K562 (cell line): ENCODE results near the gene U2AF1L4. TPM values are rescaled to one million over a fixed set of nuclear protein-coding genes. Genes with fewer than 3 reads are reported as not detected.
A peak's percentile ranks its signal among the peaks of the same experiment; 100 is the strongest.

Source experiments
- ATF4 ChIP-seq: fragments of 450-650 bp; formaldehyde crosslinking; IDR thresholded peaks from 2 replicates; pipeline ENCODE4 v1.4.0; 2022; ENCODE audit warnings: mild to moderate bottlenecking, moderate library complexity
- CC2D1A ChIP-seq: fragments of 450-650 bp; IDR thresholded peaks from 2 replicates; pipeline ENCODE4 v1.6.1; 2017; ENCODE audit warnings: mild to moderate bottlenecking
- CREB3L1 ChIP-seq: fragments of 450-650 bp; IDR thresholded peaks from 2 replicates; pipeline ENCODE4 v1.6.1; 2014; ENCODE audit warnings: low read depth, mild to moderate bottlenecking, moderate library complexity, borderline replicate concordance
- GABPA ChIP-seq: fragments of 200-800 bp; sonication (Bioruptor generic); conservative IDR thresholded peaks from 2 replicates; pipeline ENCODE4 v1.6.1; 2016; ENCODE audit warnings: low read depth, missing genetic modification characterization, missing compliant biosample characterization
- HBP1 ChIP-seq: fragments of 450-650 bp; formaldehyde crosslinking; IDR thresholded peaks from 2 replicates; pipeline ENCODE4 v1.4.0; 2022; ENCODE audit warnings: missing genetic modification characterization
- NFRKB ChIP-seq: fragments of 450-650 bp; IDR thresholded peaks from 2 replicates; pipeline ENCODE4 v1.6.1; 2016; ENCODE audit warnings: low read depth
- SMAD3 ChIP-seq: fragments of 450-650 bp; formaldehyde crosslinking; conservative IDR thresholded peaks from 2 replicates; pipeline ENCODE4 v1.4.0; 2020; ENCODE audit warnings: mild to moderate bottlenecking
- SP1 ChIP-seq: sonication (generic); formaldehyde crosslinking; IDR thresholded peaks from 2 replicates; pipeline ENCODE4 v1.8.1; 2022; ENCODE audit warnings: mild to moderate bottlenecking, missing genetic modification reagents
- UBTF ChIP-seq, 2 experiments: IDR thresholded peaks; 2 replicates each; pipeline ENCODE4 v1.6.1; 2012; ENCODE audit warnings: improper control_type of control experiment in 2 of 2, low read depth in 2 of 2, low read length in 2 of 2, borderline replicate concordance in 1 of 2
- ZMIZ1 ChIP-seq, 2 experiments: fragments of 150-350 bp in 1 of 2; IDR thresholded peaks; 2 replicates each; pipeline ENCODE4 v1.6.1; 2012 to 2016; ENCODE audit warnings: low read depth in 2 of 2, low read length in 2 of 2, mild to moderate bottlenecking in 1 of 2, moderate library complexity in 1 of 2
- ZNF212 ChIP-seq: fragments of 450-650 bp; formaldehyde crosslinking; IDR thresholded peaks from 2 replicates; pipeline ENCODE4 v1.4.0; 2020; ENCODE audit warnings: mild to moderate bottlenecking
- ZNF280A ChIP-seq: fragments of 450-650 bp; IDR thresholded peaks from 2 replicates; pipeline ENCODE4 v1.6.1; 2018; ENCODE audit warnings: mild to moderate bottlenecking, low read depth; ENCODE audit not compliant: partially characterized antibody
- ZNF696 ChIP-seq: fragments of 250-450 bp; sonication (Bioruptor Pico); conservative IDR thresholded peaks from 2 replicates; pipeline ENCODE4 v1.4.0; 2020; ENCODE audit warnings: mild to moderate bottlenecking, moderate library complexity
- ZNF76 ChIP-seq: fragments of 250-450 bp; sonication (Bioruptor Pico); IDR thresholded peaks from 2 replicates; pipeline ENCODE4 v1.4.0; 2020; ENCODE audit warnings: mild to moderate bottlenecking, moderate library complexity, borderline replicate concordance
- polyA plus RNA-seq, 8 experiments: library from polyadenylated mRNA; depleted of rRNA in 4 of 8; stranded (reverse) in 5 of 8; unstranded in 3 of 8; fragments of >200 nt; fragmentation: Nextera tagmentation in 2 of 8; fragmentation: Illumina TruSeq in 1 of 8; extraction: Ambion mirVana in 2 of 8; extraction: Trizol in 1 of 8; gene quantifications; 2 replicates each; pipeline versions ENCODE4 v1.2.1 to v1.2.3, GENCODE V29; 2011 to 2014; ENCODE audit warnings: inconsistent platforms in 1 of 8, missing spikeins in 1 of 8
- total RNA-seq, 7 experiments: library from RNA; depleted of rRNA in 6 of 7; stranded (reverse); fragments of >200 nt in 6 of 7; fragmentation: Illumina TruSeq in 2 of 7; extraction: Trizol in 2 of 7; gene quantifications; 2 replicates each; pipeline versions ENCODE4 v1.2.1 to v1.2.3, GENCODE V29; 2011 to 2021; ENCODE audit warnings: low replicate concordance in 1 of 7

The U2AF1L4 gene
- total and polyA plus RNA-seq, 9 of the 15 experiments (the other 6 are each of a cell fraction or from before 2014, with no cell fraction given) = 8.4 to 19.5 (median 12.6) TPM

GRCh38 chr19:35716801-35717664, 28.2 kb downstream of the U2AF1L4 start (continued):
- TF ChIP-seq SP1 (CRISPR knock-in tag) (peak; percentile 82), UBTF (IDR thresholded peaks at IDR 0.05; ENCODE audit: borderline replicate concordance in 1 of 2, low read depth in 2 of 2, low read length in 2 of 2) (peak; percentile 86 to 93), ZMIZ1 (IDR thresholded peaks at IDR 0.05; ENCODE audit: low read depth in 2 of 2, low read length in 2 of 2) (no peak), ZNF212 (CRISPR knock-in tag) (no peak), HBP1 (CRISPR knock-in tag) (no peak), CC2D1A (peak; percentile 91), ZNF696 (CRISPR knock-in tag) (no peak), ZNF76 (no peak; the same call in 1 of the 2 replicates), ATF4 (no peak), SMAD3 (CRISPR knock-in tag) (peak; percentile 34; the same call in 1 of the 2 replicates), NFRKB (no peak), ZNF280A (no peak), CREB3L1 (peak; percentile 95), GABPA (tag) (peak; percentile 88; the same call in 1 of the 2 replicates)
